ENCODE results near the gene MCUR1. TPM values are rescaled to one million over a fixed set of nuclear protein-coding genes. Genes with fewer than 3 reads are reported as not detected.

MCUR1 gene, protein sequence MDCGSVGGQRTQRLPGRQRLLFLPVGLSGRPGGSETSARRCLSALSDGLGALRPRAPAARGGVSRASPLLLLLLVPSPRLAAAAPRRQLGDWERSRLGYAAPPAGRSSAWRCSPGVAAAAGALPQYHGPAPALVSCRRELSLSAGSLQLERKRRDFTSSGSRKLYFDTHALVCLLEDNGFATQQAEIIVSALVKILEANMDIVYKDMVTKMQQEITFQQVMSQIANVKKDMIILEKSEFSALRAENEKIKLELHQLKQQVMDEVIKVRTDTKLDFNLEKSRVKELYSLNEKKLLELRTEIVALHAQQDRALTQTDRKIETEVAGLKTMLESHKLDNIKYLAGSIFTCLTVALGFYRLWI
- total RNA-seq: 10.4 and 13.7 TPM in 2 replicates

DNA sequence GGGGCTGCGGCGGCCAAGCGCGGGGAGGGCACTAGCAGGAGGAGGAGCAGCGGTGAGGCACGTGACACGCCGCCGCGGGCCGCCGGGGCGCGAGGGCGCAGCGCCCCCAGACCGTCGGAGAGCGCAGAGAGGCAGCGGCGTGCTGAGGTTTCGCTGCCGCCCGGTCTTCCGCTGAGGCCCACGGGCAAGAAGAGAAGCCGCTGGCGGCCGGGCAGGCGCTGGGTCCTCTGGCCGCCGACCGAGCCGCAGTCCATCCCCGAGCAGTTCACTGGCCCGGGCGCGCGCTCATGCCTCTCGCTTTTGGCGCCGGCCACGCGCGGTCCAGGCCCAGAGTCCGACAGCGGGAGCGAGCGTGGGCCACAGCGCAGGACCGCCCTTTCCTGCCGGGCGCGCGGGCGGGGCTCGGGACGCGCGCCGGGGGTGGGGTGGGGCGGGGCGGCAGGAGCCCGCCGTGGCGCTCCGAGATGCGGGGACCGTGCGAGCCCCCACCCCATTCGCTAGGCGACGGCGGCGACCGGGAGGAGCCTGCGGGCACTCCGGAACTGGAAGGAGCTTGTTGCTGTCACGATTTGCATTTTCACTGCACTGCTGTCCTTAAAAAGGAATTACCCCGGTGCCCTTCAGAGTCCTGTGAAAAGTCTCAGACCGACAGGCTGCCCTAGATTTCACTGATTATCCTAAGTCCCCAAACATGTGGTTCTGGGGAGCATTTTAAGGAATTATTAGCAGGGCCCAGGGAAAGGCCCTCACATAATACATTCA, at the start of gene MCUR1:
Gene MCUR1, minus strand, starts transcription at position 382 of the 762 bp plus-strand sequence. Its CDS starts 128 bp downstream, at position 254.

Other genes starting within 250 kb of the MCUR1 start
- gene SIRT5, start 240.0 kb downstream of the MCUR1 start, total RNA-seq: 5.9 and 9.4 TPM in 2 replicates
- 90.0 and 102 TPM in 2 replicates for gene NOL7, start 199.2 kb downstream of the MCUR1 start, total RNA-seq
- 31.1 and 33.7 TPM in 2 replicates for gene RANBP9, start 102.7 kb downstream of the MCUR1 start, total RNA-seq
- gene RNF182, start 110.4 kb upstream of the MCUR1 start, total RNA-seq: 1.1 and 1.8 TPM in 2 replicates